ENCODE results near the gene RASSF4.

Gene RASSF4, protein sequence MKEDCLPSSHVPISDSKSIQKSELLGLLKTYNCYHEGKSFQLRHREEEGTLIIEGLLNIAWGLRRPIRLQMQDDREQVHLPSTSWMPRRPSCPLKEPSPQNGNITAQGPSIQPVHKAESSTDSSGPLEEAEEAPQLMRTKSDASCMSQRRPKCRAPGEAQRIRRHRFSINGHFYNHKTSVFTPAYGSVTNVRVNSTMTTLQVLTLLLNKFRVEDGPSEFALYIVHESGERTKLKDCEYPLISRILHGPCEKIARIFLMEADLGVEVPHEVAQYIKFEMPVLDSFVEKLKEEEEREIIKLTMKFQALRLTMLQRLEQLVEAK

DNA sequence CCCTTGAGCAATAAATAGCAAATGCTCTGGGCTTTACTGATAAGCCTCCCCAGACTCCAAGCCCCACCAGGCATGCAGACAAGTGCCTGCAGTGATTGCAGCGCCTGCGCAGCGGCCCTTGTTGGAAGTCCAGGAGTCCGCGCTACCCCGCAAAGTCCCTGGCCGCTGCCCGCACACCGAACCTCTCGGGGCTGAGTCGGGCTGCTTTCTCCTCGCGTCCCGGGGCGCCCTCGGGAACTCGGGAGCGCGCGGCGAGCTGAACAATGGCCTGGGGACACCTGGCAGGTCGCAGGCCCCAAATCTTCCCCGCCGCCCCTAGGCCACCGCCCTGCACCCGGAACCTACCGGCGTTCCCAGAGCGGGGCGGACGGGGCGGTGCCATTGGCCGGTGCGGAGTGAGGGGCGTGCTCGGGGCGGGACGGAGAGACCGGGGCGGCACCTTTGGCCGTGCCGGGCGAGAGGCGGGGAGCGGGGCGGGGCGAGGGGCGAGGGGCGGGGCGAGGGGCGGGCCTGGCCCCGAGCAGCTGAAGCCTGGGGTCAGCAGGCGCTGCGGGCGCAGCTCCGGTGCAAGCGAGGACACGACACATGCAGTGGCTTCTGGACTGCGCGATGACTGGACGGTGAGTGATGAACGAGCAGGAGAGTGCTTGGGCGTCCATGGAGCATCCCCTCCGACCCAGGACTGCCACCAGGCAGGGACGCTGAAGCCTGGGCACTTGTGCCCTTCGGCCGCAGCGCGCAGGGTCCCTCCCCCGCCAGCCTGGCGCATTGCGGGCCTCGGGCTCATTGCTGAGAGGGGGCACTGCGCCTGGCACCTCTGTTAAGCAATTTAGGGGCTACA, at the start of gene RASSF4:
TSS of gene RASSF4 (plus strand) at position 556 of the 841 bp plus-strand sequence. CDS start 10,401 bp downstream, outside the sequence.
- DNase-seq (ENCODE audit: low spot score), result peak; percentile 95

DNA sequence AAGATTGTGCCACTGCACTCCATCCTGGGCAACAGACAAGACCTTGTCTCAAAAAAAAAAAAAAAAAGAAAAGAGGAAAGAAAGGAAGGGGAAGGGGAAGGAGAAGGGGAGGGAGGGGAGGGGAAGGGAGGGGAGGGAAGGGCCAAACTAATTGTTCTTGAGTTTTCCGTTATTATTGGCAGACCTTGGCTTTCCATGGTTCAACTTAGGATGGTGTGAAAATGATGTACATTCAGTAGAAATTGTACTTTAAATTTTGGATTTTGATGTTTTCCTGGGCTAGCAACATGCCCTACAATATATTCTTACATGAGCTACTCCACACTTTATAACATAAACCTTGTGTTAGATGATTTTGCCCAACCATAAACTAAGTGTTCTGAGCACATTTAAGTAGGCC, 49.7 kb upstream of the RASSF4 start:
- DNase-seq (ENCODE audit: low spot score), result no peak

DNA sequence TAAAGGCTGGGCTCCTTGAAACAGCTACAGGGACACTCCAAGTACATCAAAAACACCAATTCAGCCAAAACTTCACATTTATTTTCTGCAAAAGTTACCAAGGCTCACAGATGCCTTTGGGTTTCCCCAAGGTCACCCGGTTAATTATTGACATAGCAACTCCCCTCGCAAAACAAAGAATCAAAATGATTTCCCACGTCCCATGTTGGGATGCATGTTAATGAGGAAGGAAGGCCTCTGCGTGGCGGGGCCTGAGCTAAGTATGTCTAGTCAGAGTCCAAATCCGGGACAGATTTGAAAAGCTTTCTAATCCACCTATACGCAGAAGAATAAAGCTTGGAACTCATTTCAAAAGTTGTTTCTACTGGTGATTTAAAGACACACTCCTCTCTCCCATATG, 49.0 kb upstream of the RASSF4 start:
- DNase-seq (ENCODE audit: low spot score), result no peak

DNA sequence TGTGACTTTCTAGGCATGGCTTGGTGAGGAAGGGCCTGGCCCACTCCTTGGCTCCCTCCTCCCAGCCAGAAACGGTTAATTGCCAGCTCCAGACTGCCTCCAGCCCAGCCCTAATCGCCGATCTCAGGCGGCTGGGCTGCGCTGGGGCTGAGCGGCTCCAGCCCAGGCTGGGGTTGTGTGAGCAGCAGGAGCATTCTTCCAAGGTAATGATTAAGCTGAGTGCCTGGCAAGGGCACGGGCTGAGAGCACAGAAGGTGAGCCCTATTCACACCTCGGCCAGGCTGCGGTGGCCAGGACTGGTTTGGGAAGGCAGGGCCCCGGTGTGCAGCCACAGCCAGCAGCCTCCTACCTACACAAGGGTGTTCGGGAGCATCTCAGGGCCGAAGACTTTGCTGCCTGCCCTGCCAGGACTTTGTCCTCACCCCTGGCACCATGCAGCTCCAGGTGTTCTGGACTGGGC, 48.5 kb upstream of the RASSF4 start, which contains the start of gene TMEM72:
TSS of gene TMEM72 (plus strand) at position 257 of the 460 bp plus-strand sequence. CDS start at position 433, 176 bp downstream.
- DNase-seq (ENCODE audit: low spot score), result no peak

DNA sequence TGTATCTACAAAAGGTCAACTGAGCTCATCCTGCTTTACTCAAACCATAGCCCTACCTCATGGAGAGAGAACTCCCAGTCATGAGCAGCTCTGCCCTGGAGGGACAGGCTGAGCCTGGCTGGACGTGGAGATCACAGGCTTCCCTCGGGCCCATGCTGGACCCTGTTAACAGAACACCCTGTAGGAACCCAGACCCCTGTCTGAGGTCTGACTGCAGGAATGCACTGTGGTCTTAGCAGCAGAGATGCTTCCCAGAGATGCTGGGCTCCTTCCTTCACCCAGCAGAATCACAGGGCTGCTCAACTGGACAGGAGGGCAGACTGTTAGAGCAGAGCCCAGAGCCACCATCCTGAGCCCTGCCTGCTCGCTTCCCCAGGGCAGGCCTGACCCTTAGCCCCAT, 47.7 kb upstream of the RASSF4 start:
- DNase-seq (ENCODE audit: low spot score), result no peak

DNA sequence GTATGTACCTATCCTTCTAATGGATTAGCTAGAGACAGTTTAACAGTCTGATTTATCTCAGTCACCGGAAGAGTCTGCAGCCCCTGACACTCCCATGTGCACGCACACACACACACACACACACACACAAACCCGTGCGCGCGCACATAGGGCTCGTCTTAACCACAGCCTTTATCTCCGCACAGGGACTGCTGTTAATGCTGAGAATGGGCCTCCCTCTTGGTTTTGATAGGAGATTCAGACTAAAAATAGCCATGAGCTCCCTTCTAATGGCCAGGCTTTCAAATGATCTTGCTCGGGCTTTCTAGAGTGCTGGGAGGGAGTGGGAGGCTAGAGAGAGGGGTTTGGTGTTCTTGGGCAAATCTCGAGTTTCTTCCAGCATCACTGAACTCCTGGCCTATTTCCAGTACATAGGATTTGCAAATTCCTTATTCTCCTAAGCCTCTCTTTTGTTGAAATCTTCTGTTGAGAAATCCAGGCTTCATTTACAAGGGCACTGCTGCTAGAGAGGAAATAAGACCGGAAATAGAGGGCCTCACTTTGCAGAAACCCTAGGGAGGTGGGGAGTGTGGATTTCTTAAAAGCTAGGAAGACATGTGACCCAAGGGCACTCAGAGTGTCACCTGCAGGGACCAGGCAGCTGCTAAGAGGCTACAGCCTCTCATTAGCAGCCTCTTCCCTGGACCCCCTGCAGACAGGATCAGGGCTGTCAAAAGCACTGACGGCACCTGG, 46.1 kb upstream of the RASSF4 start:
- no peak for DNase-seq (ENCODE audit: low spot score)

DNA sequence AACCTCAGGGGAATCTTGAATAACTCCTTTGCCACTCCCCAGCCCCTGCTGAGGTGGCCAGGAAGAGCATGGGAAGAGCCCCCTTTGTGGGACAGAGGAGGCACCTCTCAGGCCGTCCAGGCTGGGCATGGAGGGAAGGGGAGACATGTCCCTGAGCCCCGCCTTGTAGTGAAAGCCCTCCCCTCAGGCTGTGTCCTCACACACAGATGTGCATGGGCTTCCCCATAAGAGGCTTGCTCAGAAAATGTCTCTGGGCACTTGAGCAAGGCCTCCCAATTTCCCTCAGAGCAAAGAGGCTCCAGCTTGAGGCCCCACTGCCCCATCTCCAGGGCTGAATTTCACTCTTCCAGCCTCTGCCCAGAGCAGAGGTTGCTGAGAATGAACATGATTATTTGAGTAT, 44.7 kb upstream of the RASSF4 start:
- no peak for DNase-seq (ENCODE audit: low spot score)

DNA sequence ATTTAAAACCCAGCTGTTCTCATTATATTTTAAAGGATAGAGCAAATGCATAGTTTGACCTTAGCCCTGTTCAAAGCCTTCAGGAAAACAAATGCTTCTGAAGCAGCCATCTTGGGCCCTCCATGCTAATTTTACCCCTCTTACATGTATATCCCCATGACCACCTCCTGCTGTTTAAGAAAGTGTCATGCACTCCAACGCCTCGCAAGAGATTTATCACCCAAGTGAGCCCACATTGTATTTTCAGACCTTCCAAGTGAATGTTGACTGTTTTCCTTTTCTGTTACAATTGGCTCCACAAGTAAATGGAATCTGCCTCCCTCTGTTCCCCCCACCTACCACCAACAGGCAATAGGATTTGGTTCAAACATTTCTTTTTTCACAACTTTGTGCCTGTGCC, 43.2 kb upstream of the RASSF4 start:
- no peak for DNase-seq (ENCODE audit: low spot score)

DNA sequence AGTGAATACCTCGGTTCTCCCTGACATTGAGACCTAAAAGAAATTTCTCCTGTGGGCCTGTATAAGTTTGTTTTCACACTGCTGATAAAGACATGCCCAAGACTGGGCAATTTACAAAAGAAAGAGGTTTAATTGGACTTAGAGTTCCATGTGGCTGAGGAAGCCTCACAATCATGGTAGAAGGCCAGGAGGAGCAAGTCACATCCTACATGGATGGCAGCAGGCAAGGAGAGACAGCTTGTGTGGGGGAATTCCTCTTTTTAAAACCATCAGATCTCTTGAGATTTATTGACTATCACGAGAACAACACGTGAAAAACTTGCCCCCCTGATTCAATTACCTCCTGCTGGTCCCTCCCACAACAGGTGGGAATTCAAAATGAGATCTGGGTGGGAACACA, 41.8 kb upstream of the RASSF4 start:
- DNase-seq (ENCODE audit: low spot score), result no peak

DNA sequence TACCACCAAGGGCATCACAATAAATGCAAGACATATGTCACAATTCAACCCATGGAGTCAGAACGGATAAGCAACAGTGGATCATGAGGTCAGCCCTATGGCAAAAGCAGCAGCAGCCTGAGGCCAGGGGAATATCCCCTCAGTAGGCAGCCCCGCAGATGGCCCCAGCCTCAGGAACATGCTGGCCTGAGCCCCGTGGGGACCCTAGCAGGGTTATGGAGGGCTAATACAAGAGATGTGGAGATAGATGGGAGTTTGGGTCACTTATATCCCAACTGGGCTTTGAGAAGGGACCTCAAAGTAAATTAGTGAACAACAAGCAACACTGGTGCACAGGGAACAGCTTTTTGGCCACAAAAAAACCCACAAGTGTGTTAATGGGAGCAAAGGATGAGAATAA, 39.4 kb upstream of the RASSF4 start:
- no peak for DNase-seq (ENCODE audit: low spot score)

DNA sequence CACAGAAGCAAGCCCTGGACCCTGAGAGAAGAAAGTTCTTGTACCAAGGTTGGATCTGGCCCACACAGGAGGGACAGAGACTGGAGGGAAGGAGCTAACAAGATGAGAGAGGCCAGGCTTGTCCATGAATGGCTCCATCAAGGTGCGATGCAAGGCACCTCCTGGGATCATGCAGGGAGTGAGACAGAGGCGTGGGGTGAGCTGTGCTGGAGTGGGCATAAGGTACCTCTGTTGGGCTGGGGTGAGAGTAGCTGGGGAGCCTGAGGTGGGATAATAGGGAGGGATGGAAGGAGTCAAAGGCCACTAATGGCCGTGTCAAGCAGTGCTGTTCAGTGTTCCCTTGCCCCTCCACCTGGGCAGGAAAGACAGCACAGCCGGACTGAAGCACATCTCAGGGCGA, 38.5 kb upstream of the RASSF4 start:
- DNase-seq (ENCODE audit: low spot score), result no peak

DNA sequence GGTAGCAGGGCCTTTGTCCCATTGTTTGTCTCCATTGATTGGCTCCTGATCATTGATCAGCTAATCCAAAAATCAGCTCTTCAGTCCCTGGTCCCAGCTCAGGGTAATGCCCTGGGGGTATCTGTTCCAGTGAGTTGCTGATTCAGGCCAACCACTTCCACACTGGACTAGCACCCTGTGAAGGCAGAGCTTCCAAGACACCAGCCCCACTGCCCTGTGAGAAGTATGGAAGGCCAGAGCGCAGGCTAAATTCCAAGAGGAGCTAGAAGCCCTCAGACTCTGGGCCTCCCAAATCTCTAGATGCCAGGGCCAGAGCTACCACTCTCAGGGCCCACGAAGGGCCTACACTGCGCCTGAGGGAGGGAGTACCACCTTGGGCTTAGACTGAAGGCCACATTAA, 38.1 kb upstream of the RASSF4 start:
- DNase-seq (ENCODE audit: low spot score), result no peak

DNA sequence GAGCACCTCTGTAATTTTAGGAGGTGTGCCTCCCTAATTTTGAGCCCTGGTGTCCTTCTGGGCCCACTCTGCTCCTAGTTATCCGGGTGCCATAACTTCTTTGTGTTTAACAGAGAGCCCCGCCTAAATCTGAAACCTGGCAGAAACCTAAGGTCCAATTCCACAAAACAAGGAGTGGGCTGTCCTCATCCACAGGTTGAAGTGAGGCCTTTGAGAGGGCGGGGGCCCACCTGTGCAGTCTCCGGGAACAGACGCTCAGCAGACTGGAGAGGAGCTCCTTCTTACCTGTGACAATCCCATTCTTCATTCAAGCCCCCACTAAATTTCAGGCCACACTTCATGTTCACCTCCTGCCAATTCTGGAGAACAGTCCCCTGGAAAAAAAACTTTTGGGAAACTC, 37.6 kb upstream of the RASSF4 start:
- DNase-seq (ENCODE audit: low spot score), result no peak

DNA sequence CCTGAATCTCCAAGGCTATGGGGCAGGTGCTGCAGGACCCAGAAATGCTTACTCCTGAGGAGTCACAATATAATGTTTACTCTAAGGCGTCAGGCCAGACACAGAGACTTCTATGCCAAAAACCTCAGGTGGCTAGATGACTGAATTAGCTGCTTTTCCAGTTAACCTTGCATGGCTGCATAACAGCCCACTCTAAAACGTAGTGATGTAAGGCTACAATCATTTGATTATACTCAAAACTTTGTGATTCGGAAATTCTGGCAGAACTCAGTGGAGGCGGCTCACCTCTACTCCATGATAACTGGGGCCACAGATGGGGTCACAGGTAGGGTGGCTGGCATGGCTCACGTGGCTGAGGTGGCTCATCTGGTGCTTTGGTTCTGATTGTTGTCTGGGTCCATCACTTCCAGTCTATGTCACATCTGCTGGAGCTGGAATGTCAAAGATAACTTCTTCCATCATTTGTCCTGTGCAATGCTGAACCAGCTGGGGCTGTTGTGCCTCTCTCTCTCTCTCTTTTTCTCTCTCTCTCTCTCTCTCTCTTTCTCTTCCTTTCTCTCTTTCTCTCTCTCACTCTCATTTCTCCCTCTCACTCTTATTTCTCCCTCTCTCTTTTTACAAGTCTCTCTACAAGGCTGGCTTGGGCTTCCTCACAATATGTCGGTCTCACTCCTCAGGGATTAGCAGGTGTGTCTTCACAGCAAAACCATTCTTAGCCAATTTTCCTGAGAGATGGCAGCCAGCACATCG, 36.6 kb upstream of the RASSF4 start:
- DNase-seq (ENCODE audit: low spot score), result no peak

DNA sequence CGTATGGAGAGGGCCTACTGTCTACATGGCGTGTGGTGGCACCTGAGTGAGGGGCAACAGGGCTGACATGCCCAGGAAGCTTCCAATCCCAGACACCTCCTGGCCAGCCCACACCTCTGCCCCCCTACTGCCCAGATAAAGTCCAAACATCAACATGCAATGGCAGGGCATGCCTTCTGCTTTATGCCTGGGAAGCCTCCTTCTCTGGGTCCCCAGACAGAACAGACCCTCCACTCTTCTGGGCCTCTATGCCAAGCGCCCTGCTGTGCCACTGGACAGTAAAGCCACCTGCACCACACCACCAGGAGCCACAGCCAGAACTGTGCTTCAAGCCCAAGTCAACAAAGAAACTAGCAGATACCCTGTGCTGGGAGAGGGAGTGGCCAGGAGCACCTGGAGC, 36.0 kb upstream of the RASSF4 start:
- no peak for DNase-seq (ENCODE audit: low spot score)

DNA sequence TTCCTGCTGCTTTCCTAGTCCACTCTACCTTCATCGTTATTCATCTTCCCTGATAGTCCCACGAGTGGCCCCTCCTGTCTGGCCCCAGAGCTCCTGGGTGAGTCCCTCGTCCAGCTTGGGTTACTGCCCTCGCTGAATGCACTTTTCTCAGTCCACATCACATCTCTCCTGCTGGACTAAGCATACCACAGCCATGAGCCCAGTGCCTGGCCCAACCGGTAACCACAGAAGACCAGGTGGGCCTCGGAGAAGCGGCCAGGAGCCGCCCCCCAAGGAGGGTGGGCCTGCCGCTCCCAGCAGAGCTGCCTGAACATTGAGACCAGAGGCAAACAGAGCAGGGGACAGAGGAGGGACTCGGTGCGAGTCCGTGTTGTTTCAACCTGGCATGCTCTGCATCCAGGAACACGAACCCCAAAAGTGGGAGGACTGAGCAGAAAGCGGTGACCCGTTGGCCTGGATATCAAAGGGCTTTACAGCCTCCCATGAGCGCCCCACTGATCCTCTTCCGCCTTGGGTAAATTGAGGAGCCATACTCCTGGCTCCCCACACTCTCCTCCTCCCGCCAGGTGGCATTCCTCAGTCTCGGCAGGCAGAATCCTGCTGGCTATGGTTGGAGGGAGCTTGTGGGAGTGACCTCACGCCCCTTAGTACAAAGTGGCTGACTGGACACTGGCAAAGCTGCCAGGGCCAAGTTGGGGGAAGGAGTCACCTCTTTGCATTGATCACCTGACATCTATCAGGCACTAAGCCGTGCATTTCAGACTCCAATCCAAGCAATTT, 35.2 kb upstream of the RASSF4 start:
- no peak for DNase-seq (ENCODE audit: low spot score)

DNA sequence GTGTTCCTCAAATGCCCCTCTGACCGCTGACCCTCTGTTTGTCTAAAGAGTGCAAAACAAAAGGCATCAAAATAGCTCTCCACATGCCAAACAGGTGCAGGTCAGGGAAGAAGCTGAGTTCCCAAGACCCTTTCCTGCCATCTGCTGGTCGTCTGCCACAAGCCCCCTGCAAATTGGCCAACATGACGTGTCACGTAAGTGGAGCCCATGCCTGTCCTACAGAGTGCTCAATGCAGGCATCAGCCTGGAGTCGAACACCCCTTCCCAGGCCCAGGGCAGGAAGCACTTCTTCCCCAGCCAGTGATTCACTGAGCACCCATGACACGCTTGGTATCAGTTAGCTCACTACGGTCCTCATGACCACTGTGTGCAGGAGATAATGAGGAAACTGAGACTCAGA, 34.4 kb upstream of the RASSF4 start:
- DNase-seq (ENCODE audit: low spot score), result no peak

DNA sequence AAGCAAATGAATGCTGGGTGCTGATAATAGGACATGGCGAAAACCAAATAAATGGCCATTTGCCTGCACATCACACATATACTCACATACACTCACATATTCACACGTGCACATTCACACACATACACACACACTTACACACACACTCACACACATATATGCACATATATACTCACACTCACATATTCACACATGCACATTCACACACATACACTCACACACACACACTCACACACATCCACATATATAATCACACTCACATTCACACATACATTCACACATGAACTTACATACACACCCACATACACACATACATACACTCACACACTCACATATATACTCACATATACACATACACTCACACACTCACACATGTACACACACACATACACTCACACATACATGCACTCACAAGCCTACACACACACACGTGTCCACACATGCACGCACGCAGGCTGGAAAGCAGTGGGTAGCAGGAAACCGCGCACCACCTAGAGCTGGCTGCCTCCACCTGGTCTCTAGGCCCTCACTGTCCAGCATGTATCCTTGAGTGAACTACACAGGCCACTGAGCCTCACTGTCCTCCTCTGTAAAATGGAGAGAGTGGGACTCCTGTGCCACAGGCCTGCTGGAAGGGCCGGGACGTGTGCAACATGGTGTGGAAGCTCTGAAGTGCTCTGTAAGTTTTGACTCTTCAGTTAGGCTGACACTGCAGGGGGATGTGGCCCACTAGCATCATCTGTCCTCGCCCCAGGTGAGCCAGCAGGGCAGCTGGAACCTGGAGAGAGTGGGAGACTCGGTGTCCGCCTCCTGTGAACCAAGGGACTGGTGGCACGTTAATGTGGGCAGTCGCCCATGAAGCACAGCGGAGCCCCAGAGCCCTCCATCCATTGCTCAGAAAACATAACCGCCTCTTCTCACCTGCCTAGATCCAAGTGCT, 33.5 kb upstream of the RASSF4 start:
- DNase-seq (ENCODE audit: low spot score), result no peak

DNA sequence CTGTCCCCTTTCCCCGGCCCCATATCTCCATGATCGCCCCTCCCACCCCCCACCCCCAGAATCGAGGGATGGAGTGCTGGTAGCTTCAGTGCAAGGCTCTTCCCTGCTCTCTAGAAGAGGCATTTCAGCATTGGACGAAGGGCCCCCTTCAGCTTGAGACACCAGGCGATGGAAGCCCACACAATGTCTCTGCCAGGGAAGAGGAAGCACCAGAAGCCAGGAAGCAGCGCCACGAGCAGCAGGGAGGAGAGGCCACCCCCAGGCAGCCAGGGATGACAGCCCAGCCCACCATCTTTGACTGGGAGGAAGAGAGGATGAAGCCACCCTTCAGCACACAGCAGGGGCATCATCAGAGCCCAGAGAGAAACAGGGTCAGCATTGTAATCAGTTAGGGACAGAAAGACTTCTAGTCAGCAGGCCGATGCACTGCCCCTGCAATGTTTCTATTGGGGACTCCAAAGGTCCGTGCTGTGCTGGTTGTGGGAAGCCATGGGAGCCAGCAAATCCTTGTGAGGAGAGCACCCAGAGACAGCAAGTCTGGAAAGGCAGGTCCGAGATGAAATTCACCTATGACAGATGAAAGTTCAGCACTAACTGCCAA, 32.8 kb upstream of the RASSF4 start:
- no peak for DNase-seq (ENCODE audit: low spot score)
